SK-N-SH (cell line): ENCODE data around the gene CTSF.

Source experiments
- CTCF ChIP-seq: fragments of 200-600 bp; sonication (generic); IDR thresholded peaks from 2 replicates; pipeline ENCODE4 v1.6.1; 2017; ENCODE audit warnings: antibody characterized with exemption, mild to moderate bottlenecking, moderate library complexity
- EZH2phosphoT487 ChIP-seq: fragments of 200-600 bp; sonication (generic); IDR thresholded peaks from 2 replicates; pipeline ENCODE4 v1.6.1; 2017; ENCODE audit warnings: low read depth, mixed run types, mild to moderate bottlenecking, antibody characterized with exemption, moderate library complexity, borderline replicate concordance
- FOXM1 ChIP-seq: IDR thresholded peaks from 2 replicates; pipeline ENCODE4 v1.4.0; 2012; ENCODE audit warnings: low read depth, mild to moderate bottlenecking
- POLR2AphosphoS5 ChIP-seq: IDR thresholded peaks from 2 replicates; pipeline ENCODE4 v1.6.1; 2012; ENCODE audit warnings: low read depth, low read length
- RCOR1 ChIP-seq: fragments of 150-350 bp; IDR thresholded peaks from 2 replicates; pipeline ENCODE4 v1.6.1; 2017; ENCODE audit warnings: antibody characterized with exemption, low read length
- ZBTB33 ChIP-seq: IDR thresholded peaks from 2 replicates; pipeline ENCODE4 v1.4.0; 2012; ENCODE audit warnings: low read depth, borderline replicate concordance

GRCh38 chr11:66600219-66600618 is 31.8 kb upstream of the CTSF start:
- TF ChIP-seq ZBTB33 (no peak), FOXM1 (no peak), RCOR1 (no peak), POLR2AphosphoS5 (no peak), EZH2phosphoT487 (no peak), CTCF (no peak)
